HCT116 (cell line): ENCODE data around the gene ZNF692. TPM values are rescaled to one million over a fixed set of nuclear protein-coding genes. Genes with fewer than 3 reads are reported as not detected.

Experiments
- ATAC-seq: fragments of 200-7000 bp; cut with Tn5 transposase; 2 replicates; pipeline ENCODE4 v1.9.1; 2020; ENCODE audit warnings: mild to moderate bottlenecking, moderate library complexity
- BruUV-seq: library from RNA; stranded (reverse); fragments of 400-500 nt; replicated peaks from 2 replicates; lab custom pipeline; 2021; lab: Mats Ljungman, UMichigan
- CTCF ChIA-PET: fragments of 300-600 bp; sonication (Branson Sonifier 250); formaldehyde crosslinking; loops from one replicate; lab custom pipeline; 2021; ENCODE audit warnings: antibody characterized with exemption; lab: Charles Lee
- POLR2A ChIA-PET: fragments of 300-600, 350-600 bp; sonication (Branson Sonifier 250); formaldehyde crosslinking; loops from one replicate; lab custom pipeline; 2021; ENCODE audit warnings: antibody characterized with exemption; lab: Charles Lee
- RAD21 ChIA-PET, 2 experiments: fragments of 300-600 bp; sonication (Branson Sonifier 250); formaldehyde crosslinking; loops; one replicate each; lab custom pipeline; 2023; ENCODE audit warnings: low total read pairs in 2 of 2; ENCODE audit not compliant: uncharacterized antibody in 2 of 2, unreplicated experiment in 2 of 2, low non-redundant PET in 1 of 2; lab: Charles Lee
- DNase-seq: peaks from one replicate; pipeline ENCODE4 v3.0.0-alpha.2; 2010; ENCODE audit warnings: low read depth, low spot score
- H2AFZ ChIP-seq: fragments of 200-600 bp; shearing (Covaris generic), sonication (generic); 2 replicates; pipeline ENCODE4 v1.6.1; 2017; ENCODE audit warnings: low read depth, mixed run types, mixed read lengths, antibody characterized with exemption, low read length; ENCODE audit not compliant: poor library complexity, severe bottlenecking
- H3K27ac ChIP-seq: 2 replicates; pipeline ENCODE4 v1.5.1; 2012; ENCODE audit warnings: low read depth, low read length
- H3K27me3 ChIP-seq: fragments of 200-600 bp; sonication (generic); 2 replicates; pipeline ENCODE4 v1.6.1; 2016; ENCODE audit warnings: mixed run types, low read length, mixed read lengths; ENCODE audit not compliant: insufficient read depth
- H3K36me3 ChIP-seq, 2 experiments: fragments of 200-500 bp in 1 of 2; fragments of 200-600 bp in 1 of 2; sonication (Bioruptor generic) in 1 of 2; sonication (generic) in 1 of 2; 2 replicates each; pipeline versions ENCODE4 v1.5.1 to v1.6.1; 2014 to 2016; ENCODE audit warnings: low read length in 2 of 2, inconsistent platforms in 1 of 2, mixed read lengths in 1 of 2, mixed run types in 1 of 2; ENCODE audit not compliant: insufficient read depth in 2 of 2, control insufficient read depth in 1 of 2
- H3K4me1 ChIP-seq, 2 experiments: fragments of 200-600 bp in 1 of 2; sonication (generic) in 1 of 2; 2 replicates each; pipeline versions ENCODE4 v1.5.1 to v1.6.1; 2012 to 2017; ENCODE audit warnings: low read length in 2 of 2, inconsistent platforms in 1 of 2, mild to moderate bottlenecking in 1 of 2, mixed read lengths in 1 of 2, mixed run types in 1 of 2, moderate library complexity in 1 of 2; ENCODE audit not compliant: insufficient read depth in 2 of 2, control insufficient read depth in 1 of 2
- H3K4me2 ChIP-seq: fragments of 200-600 bp; sonication (generic); 2 replicates; pipeline ENCODE4 v1.6.1; 2017; ENCODE audit warnings: mixed run types, low read length, mixed read lengths
- H3K4me3 ChIP-seq, 2 experiments: fragments of 200-600 bp in 1 of 2; sonication (generic) in 1 of 2; replicated peaks in 1 of 2; 2 replicates each; pipeline ENCODE4 v1.5.1; 2011 to 2016; ENCODE audit warnings: low read length in 2 of 2, control low read depth in 1 of 2, low read depth in 1 of 2, mild to moderate bottlenecking in 1 of 2, mixed read lengths in 1 of 2, mixed run types in 1 of 2
- H3K79me2 ChIP-seq: fragments of 200-600 bp; sonication (generic); 2 replicates; pipeline ENCODE4 v1.6.1; 2017; ENCODE audit warnings: mild to moderate bottlenecking, mixed run types, low read length, moderate library complexity, mixed read lengths; ENCODE audit not compliant: insufficient read depth
- H3K9ac ChIP-seq: fragments of 200-600 bp; sonication (generic); 2 replicates; pipeline ENCODE4 v1.6.1; 2016; ENCODE audit warnings: low read length, mixed read lengths
- H3K9me2 ChIP-seq: fragments of 200-600 bp; sonication (generic), shearing (Covaris generic); 2 replicates; pipeline ENCODE4 v1.6.1; 2017; ENCODE audit warnings: mixed run types, mild to moderate bottlenecking, moderate library complexity; ENCODE audit not compliant: insufficient read depth
- H3K9me3 ChIP-seq, 2 experiments: fragments of 200-500 bp in 1 of 2; fragments of 200-600 bp in 1 of 2; sonication (Bioruptor generic) in 1 of 2; sonication (generic) in 1 of 2; 2 replicates each; pipeline ENCODE4 v1.6.1; 2014 to 2017; ENCODE audit warnings: low read length in 2 of 2, mixed read lengths in 2 of 2, inconsistent platforms in 1 of 2, low read depth in 1 of 2, mild to moderate bottlenecking in 1 of 2, mixed run types in 1 of 2, moderate library complexity in 1 of 2; ENCODE audit not compliant: control insufficient read depth in 1 of 2, insufficient read depth in 1 of 2
- H4K20me1 ChIP-seq: fragments of 200-600 bp; sonication (generic), shearing (Covaris generic); 2 replicates; pipeline ENCODE4 v1.6.1; 2017; ENCODE audit warnings: mixed run types, mild to moderate bottlenecking, moderate library complexity; ENCODE audit not compliant: insufficient read depth
- ATF3 ChIP-seq: IDR thresholded peaks from 2 replicates; pipeline ENCODE4 v1.6.1; 2012
- CBX3 ChIP-seq: IDR thresholded peaks from 2 replicates; pipeline ENCODE4 v1.6.1; 2012; ENCODE audit warnings: low read depth
- EGR1 ChIP-seq: IDR thresholded peaks from 2 replicates; pipeline ENCODE4 v1.6.1; 2012; ENCODE audit warnings: low read depth
- EZH2 ChIP-seq: fragments of 200-600 bp; sonication (generic); IDR thresholded peaks from 2 replicates; pipeline ENCODE4 v1.6.1; 2017; ENCODE audit warnings: antibody characterized with exemption, mixed run types
- EZH2phosphoT487 ChIP-seq: fragments of 200-600 bp; IDR thresholded peaks from 2 replicates; pipeline ENCODE4 v1.6.1; 2018; ENCODE audit warnings: antibody characterized with exemption, borderline replicate concordance
- FOSL1 ChIP-seq: IDR thresholded peaks from 2 replicates; pipeline ENCODE4 v1.6.1; 2012; ENCODE audit warnings: low read depth
- JUND ChIP-seq: IDR thresholded peaks from 2 replicates; pipeline ENCODE4 v1.6.1; 2012
- POLR2A ChIP-seq: IDR thresholded peaks from 2 replicates; pipeline ENCODE4 v1.7.0; 2011; ENCODE audit warnings: borderline replicate concordance; ENCODE audit not compliant: insufficient read depth, insufficient read length; ENCODE audit errors: extremely low read depth
- POLR2AphosphoS5 ChIP-seq: IDR thresholded peaks from 2 replicates; pipeline ENCODE4 v1.6.1; 2011; ENCODE audit warnings: mild to moderate bottlenecking, low read depth, low read length, moderate library complexity
- RAD21 ChIP-seq: IDR thresholded peaks from 2 replicates; pipeline ENCODE4 v1.6.1; 2012; ENCODE audit warnings: low read depth, mild to moderate bottlenecking
- SRF ChIP-seq: IDR thresholded peaks from 2 replicates; pipeline ENCODE4 v1.6.1; 2012; ENCODE audit warnings: low read depth
- ZNF274 ChIP-seq: fragments of 200-500 bp; sonication (Bioruptor generic); IDR thresholded peaks from 2 replicates; pipeline ENCODE4 v1.6.1; 2014; ENCODE audit warnings: mild to moderate bottlenecking, low read depth, low read length, inconsistent platforms
- intact Hi-C: fragments of 100-400 bp; cut with micrococcal nuclease; formaldehyde crosslinking; loops from 2 replicates; pipeline ENCODE4 v1.10.0; 2022
- total RNA-seq: library from RNA; stranded (reverse); gene quantifications from one replicate; pipeline ENCODE4 v1.2.1, GENCODE V29; 2021; ENCODE audit not compliant: unreplicated experiment
- TF ChIP-seq, protein P1 (sequence below): IDR thresholded peaks from 2 replicates; pipeline ENCODE4 v1.6.1; 2012
- TF ChIP-seq, protein P2 (sequence below): IDR thresholded peaks from 2 replicates; pipeline ENCODE4 v1.6.1; 2011; ENCODE audit warnings: mild to moderate bottlenecking, low read length, moderate library complexity; ENCODE audit not compliant: insufficient replicate concordance; ENCODE audit errors: extremely low read depth
- TF ChIP-seq, protein P3 (sequence below), 3 experiments: fragments of 200-600 bp in 1 of 3; sonication (generic) in 1 of 3; IDR thresholded peaks in 2 of 3; conservative IDR thresholded peaks in 1 of 3; 2 replicates each; pipeline ENCODE4 v1.5.1; 2012 to 2017; ENCODE audit warnings: low read depth in 2 of 3, low read length in 2 of 3, antibody characterized with exemption in 1 of 3, borderline replicate concordance in 1 of 3, control low read depth in 1 of 3, mild to moderate bottlenecking in 1 of 3, mixed read lengths in 1 of 3, mixed run types in 1 of 3, moderate library complexity in 1 of 3; ENCODE audit not compliant: insufficient read depth in 1 of 3

ZNF692 gene
- total RNA-seq, 1 experiment from 2014 or later, result 76.2 TPM

DNA sequence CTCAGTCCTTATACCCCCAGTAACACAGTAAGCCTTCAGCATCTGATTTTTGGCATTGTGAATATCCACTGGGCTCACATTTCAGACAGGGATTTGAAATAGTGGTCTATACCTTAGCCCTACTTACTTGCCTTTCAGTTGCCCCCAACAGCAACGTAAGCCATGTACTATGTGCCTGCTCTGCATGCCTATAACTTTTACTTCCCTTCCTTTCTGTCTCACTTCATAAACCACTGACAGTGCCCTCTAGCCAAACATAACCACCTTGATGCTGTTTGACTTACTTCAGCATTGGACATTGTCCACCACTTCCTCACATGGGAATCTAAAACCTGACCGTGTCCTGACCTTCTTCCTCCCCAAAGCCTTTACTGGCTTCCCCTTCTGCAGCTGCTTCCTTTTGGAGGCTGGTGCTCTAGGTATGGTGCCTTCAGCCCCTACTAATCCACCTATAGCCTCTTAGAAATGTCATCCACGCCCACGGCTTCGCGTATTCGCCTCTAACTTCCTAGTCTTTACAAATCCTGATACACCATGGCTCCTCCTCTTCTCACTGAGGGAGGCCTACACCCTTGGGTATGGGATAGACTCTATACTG, 24.4 kb downstream of the ZNF692 start:
- DNase-seq (no peak), ATAC-seq (no peak)
- Histone ChIP-seq H3K79me2 (peaks cover 4% of the 10 kb centered on the region; the same call in 1 of the 2 replicates), H2AFZ (no peak overlapping the region), H3K27me3 (no peaks in the 10 kb centered on the region), H3K4me2 (no peak overlapping the region), H3K27ac (no peak overlapping the region), H3K9me2 (no peaks in the 10 kb centered on the region), H4K20me1 (no peaks in the 10 kb centered on the region), H3K4me3 (no peak overlapping the region), H3K9ac (no peak overlapping the region), H3K4me1 (peaks cover 5 to 19% of the 10 kb centered on the region in 2 experiments; a peak in 3 of 4 replicates), H3K36me3 (no peaks in the 10 kb centered on the region), H3K9me3 (no peaks in the 10 kb centered on the region)
- intact Hi-C loops, result no loop called here
- ChIA-PET RAD21 (no interaction called here), CTCF (no interaction called here), POLR2A (no interaction called here)
- no TSS peak for BruUV-seq
- TF ChIP-seq POLR2A (no peak), JUND (no peak), EGR1 (no peak), ZNF274 (no peak), RAD21 (no peak), FOSL1 (no peak), EZH2phosphoT487 (no peak), POLR2AphosphoS5 (no peak), EZH2 (no peak), ATF3 (no peak), SRF (no peak), CBX3 (no peak)
- TF ChIP-seq, protein P1, sequence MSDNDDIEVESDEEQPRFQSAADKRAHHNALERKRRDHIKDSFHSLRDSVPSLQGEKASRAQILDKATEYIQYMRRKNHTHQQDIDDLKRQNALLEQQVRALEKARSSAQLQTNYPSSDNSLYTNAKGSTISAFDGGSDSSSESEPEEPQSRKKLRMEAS, result no peak
- TF ChIP-seq, protein P2, sequence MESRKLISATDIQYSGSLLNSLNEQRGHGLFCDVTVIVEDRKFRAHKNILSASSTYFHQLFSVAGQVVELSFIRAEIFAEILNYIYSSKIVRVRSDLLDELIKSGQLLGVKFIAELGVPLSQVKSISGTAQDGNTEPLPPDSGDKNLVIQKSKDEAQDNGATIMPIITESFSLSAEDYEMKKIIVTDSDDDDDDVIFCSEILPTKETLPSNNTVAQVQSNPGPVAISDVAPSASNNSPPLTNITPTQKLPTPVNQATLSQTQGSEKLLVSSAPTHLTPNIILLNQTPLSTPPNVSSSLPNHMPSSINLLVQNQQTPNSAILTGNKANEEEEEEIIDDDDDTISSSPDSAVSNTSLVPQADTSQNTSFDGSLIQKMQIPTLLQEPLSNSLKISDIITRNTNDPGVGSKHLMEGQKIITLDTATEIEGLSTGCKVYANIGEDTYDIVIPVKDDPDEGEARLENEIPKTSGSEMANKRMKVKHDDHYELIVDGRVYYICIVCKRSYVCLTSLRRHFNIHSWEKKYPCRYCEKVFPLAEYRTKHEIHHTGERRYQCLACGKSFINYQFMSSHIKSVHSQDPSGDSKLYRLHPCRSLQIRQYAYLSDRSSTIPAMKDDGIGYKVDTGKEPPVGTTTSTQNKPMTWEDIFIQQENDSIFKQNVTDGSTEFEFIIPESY, result no peak
- TF ChIP-seq, protein P3, sequence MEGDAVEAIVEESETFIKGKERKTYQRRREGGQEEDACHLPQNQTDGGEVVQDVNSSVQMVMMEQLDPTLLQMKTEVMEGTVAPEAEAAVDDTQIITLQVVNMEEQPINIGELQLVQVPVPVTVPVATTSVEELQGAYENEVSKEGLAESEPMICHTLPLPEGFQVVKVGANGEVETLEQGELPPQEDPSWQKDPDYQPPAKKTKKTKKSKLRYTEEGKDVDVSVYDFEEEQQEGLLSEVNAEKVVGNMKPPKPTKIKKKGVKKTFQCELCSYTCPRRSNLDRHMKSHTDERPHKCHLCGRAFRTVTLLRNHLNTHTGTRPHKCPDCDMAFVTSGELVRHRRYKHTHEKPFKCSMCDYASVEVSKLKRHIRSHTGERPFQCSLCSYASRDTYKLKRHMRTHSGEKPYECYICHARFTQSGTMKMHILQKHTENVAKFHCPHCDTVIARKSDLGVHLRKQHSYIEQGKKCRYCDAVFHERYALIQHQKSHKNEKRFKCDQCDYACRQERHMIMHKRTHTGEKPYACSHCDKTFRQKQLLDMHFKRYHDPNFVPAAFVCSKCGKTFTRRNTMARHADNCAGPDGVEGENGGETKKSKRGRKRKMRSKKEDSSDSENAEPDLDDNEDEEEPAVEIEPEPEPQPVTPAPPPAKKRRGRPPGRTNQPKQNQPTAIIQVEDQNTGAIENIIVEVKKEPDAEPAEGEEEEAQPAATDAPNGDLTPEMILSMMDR (IDR thresholded peaks at IDR 0.05 in 2 of 3, conservative IDR thresholded peaks at IDR 0.05 in 1 of 3; ENCODE audit: borderline replicate concordance in 1 of 3, insufficient read depth in 1 of 3, low read depth in 2 of 3, low read length in 2 of 3), result no peak
